Smooth muscle cell (in vitro differentiated cells): ENCODE data around the gene LRFN2. TPM values are rescaled to one million over a fixed set of nuclear protein-coding genes. Genes with fewer than 3 reads are reported as not detected.

Experiments used
- DNase-seq: peaks from one replicate; lab custom pipeline; 2025; ENCODE audit not compliant: unreplicated experiment; lab: John Stamatoyannopoulos, UW
- H2AFZ ChIP-seq: fragments of 200-600 bp; sonication (generic); 2 replicates; pipeline ENCODE4 v1.6.0; 2016; ENCODE audit warnings: antibody characterized with exemption, low read depth, mild to moderate bottlenecking
- H3F3A ChIP-seq: fragments of 200-600 bp; sonication (generic); 2 replicates; pipeline ENCODE4 v1.6.0; 2017; ENCODE audit warnings: antibody characterized with exemption, low read depth
- H3K27ac ChIP-seq: fragments of 200-600 bp; sonication (generic); 2 replicates; pipeline ENCODE4 v1.5.1; 2016; ENCODE audit warnings: low read depth, mild to moderate bottlenecking
- H3K27me3 ChIP-seq: fragments of 200-600 bp; sonication (generic); 2 replicates; pipeline ENCODE4 v1.6.1; 2016; ENCODE audit warnings: low read depth, mild to moderate bottlenecking
- H3K36me3 ChIP-seq: fragments of 200-600 bp; sonication (generic); 2 replicates; pipeline ENCODE4 v1.5.1; 2016; ENCODE audit warnings: low read depth
- H3K4me1 ChIP-seq: fragments of 200-600 bp; sonication (generic); 2 replicates; pipeline ENCODE4 v1.5.1; 2016; ENCODE audit warnings: low read depth
- H3K4me2 ChIP-seq: fragments of 200-600 bp; sonication (generic); 2 replicates; pipeline ENCODE4 v1.6.0; 2016; ENCODE audit warnings: mild to moderate bottlenecking
- H3K4me3 ChIP-seq: fragments of 200-600 bp; sonication (generic); 2 replicates; pipeline ENCODE4 v1.5.1; 2016; ENCODE audit warnings: mild to moderate bottlenecking
- H3K79me2 ChIP-seq: fragments of 200-600 bp; sonication (generic); 2 replicates; pipeline ENCODE4 v1.6.0; 2016; ENCODE audit warnings: low read depth, mild to moderate bottlenecking
- H3K9ac ChIP-seq: fragments of 200-600 bp; sonication (generic); 2 replicates; pipeline ENCODE4 v1.6.0; 2016; ENCODE audit warnings: low read depth
- H3K9me3 ChIP-seq: fragments of 200-600 bp; sonication (generic); replicated peaks from 2 replicates; pipeline ENCODE4 v1.5.1; 2016; ENCODE audit warnings: low read depth
- H4K20me1 ChIP-seq: fragments of 200-600 bp; sonication (generic); 2 replicates; pipeline ENCODE4 v1.6.0; 2016; ENCODE audit warnings: low read depth
- WGBS: methylation state at CpG from one replicate; pipeline ENCODE4 v1.1.7; 2016; ENCODE audit warnings: low lambda C conversion rate; 5-methylcytosine and 5-hydroxymethylcytosine counted together
- polyA plus RNA-seq: library from polyadenylated mRNA; unstranded; fragments of >200 nt; fragmentation: Nextera tagmentation; extraction: Ambion mirVana; gene quantifications from 2 replicates; pipeline ENCODE4 v1.2.1, GENCODE V29; 2016
- total RNA-seq: library from RNA; depleted of rRNA; stranded (reverse); fragments of >200 nt; gene quantifications from 2 replicates; pipeline ENCODE4 v1.2.3, GENCODE V29; 2014
- TF ChIP-seq, protein P1 (sequence below): fragments of 200-600 bp; sonication (generic); IDR thresholded peaks from 2 replicates; pipeline ENCODE4 v1.5.1; 2017; ENCODE audit warnings: borderline replicate concordance, mild to moderate bottlenecking, antibody characterized with exemption; ENCODE audit not compliant: insufficient read depth, poor library complexity, severe bottlenecking

LRFN2 gene
- total and polyA plus RNA-seq, 2 experiments from 2014 or later: 0.04 to 0.57 TPM

DNA sequence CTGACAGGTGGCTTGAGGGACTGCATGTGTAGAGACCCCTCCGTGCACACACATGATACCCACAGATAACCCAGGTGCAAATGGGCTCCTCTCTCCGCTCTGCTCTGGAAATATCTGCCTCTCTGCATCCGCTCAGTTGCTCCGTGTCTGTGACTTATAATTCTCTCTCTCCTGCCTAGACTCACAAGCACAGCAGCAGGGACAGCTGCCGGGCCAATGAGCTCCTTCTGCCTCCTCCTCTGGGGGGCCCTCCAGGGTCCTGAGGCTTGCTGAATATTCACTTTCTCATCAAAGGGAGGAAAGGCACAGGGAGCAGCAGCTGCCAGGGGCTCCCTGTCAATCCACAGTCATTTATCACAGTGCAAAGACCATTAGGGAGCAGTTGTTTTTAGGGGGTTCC is 24.1 kb downstream of the LRFN2 start:
- H2AFZ ChIP-seq: no peak overlapping the region
- no peak overlapping the region for H3K27ac ChIP-seq
- H3K36me3 ChIP-seq: no peaks in the 10 kb centered on the region
- H4K20me1 ChIP-seq: no peaks in the 10 kb centered on the region
- no peak overlapping the region for H3K4me3 ChIP-seq
- peaks cover 6% of the 10 kb centered on the region for H3K27me3 ChIP-seq
- no peak overlapping the region for H3K4me2 ChIP-seq
- no peaks in the 10 kb centered on the region for H3K9me3 ChIP-seq
- TF ChIP-seq, protein P1, sequence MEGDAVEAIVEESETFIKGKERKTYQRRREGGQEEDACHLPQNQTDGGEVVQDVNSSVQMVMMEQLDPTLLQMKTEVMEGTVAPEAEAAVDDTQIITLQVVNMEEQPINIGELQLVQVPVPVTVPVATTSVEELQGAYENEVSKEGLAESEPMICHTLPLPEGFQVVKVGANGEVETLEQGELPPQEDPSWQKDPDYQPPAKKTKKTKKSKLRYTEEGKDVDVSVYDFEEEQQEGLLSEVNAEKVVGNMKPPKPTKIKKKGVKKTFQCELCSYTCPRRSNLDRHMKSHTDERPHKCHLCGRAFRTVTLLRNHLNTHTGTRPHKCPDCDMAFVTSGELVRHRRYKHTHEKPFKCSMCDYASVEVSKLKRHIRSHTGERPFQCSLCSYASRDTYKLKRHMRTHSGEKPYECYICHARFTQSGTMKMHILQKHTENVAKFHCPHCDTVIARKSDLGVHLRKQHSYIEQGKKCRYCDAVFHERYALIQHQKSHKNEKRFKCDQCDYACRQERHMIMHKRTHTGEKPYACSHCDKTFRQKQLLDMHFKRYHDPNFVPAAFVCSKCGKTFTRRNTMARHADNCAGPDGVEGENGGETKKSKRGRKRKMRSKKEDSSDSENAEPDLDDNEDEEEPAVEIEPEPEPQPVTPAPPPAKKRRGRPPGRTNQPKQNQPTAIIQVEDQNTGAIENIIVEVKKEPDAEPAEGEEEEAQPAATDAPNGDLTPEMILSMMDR: no peak
- 72% methylated on average over 5 of the region's 5 CpGs for WGBS
- H3K4me1 ChIP-seq: no peaks in the 10 kb centered on the region
- no peak for DNase-seq
- no peak overlapping the region for H3K9ac ChIP-seq
- no peaks in the 10 kb centered on the region for H3K79me2 ChIP-seq
- H3F3A ChIP-seq: peaks cover 2% of the 10 kb centered on the region

DNA sequence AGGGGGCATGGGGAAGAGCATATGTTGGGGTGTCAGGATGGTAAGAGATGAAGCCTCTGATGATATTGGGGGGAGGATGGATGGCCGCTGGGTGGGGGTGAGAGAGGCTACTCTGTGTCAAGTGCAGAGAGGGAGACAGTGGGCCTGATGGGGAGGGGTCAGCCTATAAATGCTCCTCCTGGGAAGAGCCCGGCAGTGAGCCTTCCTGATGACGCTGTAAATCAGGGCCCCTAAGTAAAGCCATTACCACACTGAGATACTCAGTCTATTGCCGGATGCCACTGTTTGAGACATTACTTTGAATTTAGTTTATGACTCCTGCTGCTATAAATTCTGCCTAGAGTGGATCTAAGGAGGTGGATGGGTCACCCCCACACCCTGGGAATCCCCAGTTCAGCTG is 28.1 kb downstream of the LRFN2 start:
- Histone ChIP-seq H3K79me2 (no peaks in the 10 kb centered on the region), H3K4me1 (no peaks in the 10 kb centered on the region), H3K9ac (no peak overlapping the region), H4K20me1 (no peaks in the 10 kb centered on the region), H3K9me3 (no peaks in the 10 kb centered on the region), H2AFZ (no peak overlapping the region), H3K36me3 (no peaks in the 10 kb centered on the region), H3K4me3 (no peak overlapping the region), H3K27me3 (peaks cover 15% of the 10 kb centered on the region), H3F3A (no peaks in the 10 kb centered on the region), H3K4me2 (no peak overlapping the region), H3K27ac (no peak overlapping the region)
- 96% methylated on average over 4 of the region's 4 CpGs for WGBS
- DNase-seq: no peak
- TF ChIP-seq, protein P1: no peak

DNA sequence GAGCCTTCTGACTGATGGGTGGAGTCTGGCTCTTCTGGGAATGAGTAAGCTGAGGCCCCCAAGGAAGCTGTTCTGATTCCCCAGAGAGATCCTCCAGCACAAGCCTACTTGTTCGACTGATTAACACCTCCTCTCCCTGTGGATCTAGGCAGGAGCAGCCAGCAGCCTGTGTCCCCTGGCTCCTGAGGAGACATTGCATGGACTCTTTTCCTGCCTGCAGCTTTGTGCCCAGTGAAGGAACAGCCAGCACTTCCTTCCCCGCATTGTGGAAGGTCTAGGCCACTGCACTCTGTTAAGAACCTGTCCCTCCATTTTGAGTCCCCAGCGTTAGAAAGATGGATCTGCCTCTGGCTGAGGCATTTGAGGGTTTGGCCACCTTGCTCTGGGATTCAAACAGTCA is 29.1 kb downstream of the LRFN2 start:
- Histone ChIP-seq H3K9me3 (no peaks in the 10 kb centered on the region), H2AFZ (no peak overlapping the region), H3K27ac (no peak overlapping the region), H3K27me3 (peaks cover 25% of the 10 kb centered on the region), H3K9ac (no peak overlapping the region), H3K36me3 (no peaks in the 10 kb centered on the region), H3F3A (no peaks in the 10 kb centered on the region), H3K79me2 (no peaks in the 10 kb centered on the region), H3K4me2 (no peak overlapping the region), H4K20me1 (no peaks in the 10 kb centered on the region), H3K4me1 (no peaks in the 10 kb centered on the region), H3K4me3 (no peak overlapping the region)
- DNase-seq: no peak
- WGBS: 85% methylated on average over 3 of the region's 3 CpGs
- TF ChIP-seq, protein P1: no peak

DNA sequence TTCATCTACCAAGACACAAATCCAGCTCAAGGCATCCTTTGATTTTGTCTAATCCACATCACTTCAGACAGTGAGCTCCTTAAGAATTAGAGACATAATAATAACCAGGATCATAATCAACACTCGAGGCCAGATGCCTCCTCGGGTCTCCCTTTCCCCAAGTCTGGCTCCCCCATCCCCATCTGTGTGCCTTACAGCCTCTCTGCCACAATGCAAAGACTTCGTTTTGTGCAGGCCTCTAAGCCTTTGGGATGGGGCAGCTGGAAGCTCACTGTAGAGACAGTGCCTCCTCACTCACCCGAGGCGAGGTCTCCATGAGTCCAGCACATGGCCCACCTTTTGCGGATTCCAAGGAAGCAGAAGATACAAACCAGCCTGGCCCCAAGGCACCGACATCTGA is 30.3 kb downstream of the LRFN2 start:
- H3F3A ChIP-seq: no peaks in the 10 kb centered on the region
- peaks cover 30% of the 10 kb centered on the region for H3K27me3 ChIP-seq
- H2AFZ ChIP-seq: no peak overlapping the region
- H3K9me3 ChIP-seq: no peaks in the 10 kb centered on the region
- no peak overlapping the region for H3K27ac ChIP-seq
- DNase-seq: no peak
- H4K20me1 ChIP-seq: no peaks in the 10 kb centered on the region
- 89% methylated on average over 7 of the region's 7 CpGs for WGBS
- H3K79me2 ChIP-seq: no peaks in the 10 kb centered on the region
- TF ChIP-seq, protein P1: no peak
- no peak overlapping the region for H3K4me2 ChIP-seq
- H3K4me3 ChIP-seq: no peak overlapping the region
- no peak overlapping the region for H3K9ac ChIP-seq
- no peaks in the 10 kb centered on the region for H3K4me1 ChIP-seq
- no peaks in the 10 kb centered on the region for H3K36me3 ChIP-seq
